Smooth muscle cell (in vitro differentiated cells): ENCODE measurements around the gene PHKB. TPM values are rescaled to one million over a fixed set of nuclear protein-coding genes. Genes with fewer than 3 reads are reported as not detected.

Experiments
- DNase-seq: peaks from one replicate; lab custom pipeline; 2025; ENCODE audit not compliant: unreplicated experiment; lab: John Stamatoyannopoulos, UW
- H2AFZ ChIP-seq: fragments of 200-600 bp; sonication (generic); 2 replicates; pipeline ENCODE4 v1.6.0; 2016; ENCODE audit warnings: antibody characterized with exemption, low read depth, mild to moderate bottlenecking
- H3F3A ChIP-seq: fragments of 200-600 bp; sonication (generic); 2 replicates; pipeline ENCODE4 v1.6.0; 2017; ENCODE audit warnings: antibody characterized with exemption, low read depth
- H3K27ac ChIP-seq: fragments of 200-600 bp; sonication (generic); 2 replicates; pipeline ENCODE4 v1.5.1; 2016; ENCODE audit warnings: low read depth, mild to moderate bottlenecking
- H3K27me3 ChIP-seq: fragments of 200-600 bp; sonication (generic); 2 replicates; pipeline ENCODE4 v1.6.1; 2016; ENCODE audit warnings: low read depth, mild to moderate bottlenecking
- H3K36me3 ChIP-seq: fragments of 200-600 bp; sonication (generic); 2 replicates; pipeline ENCODE4 v1.5.1; 2016; ENCODE audit warnings: low read depth
- H3K4me1 ChIP-seq: fragments of 200-600 bp; sonication (generic); 2 replicates; pipeline ENCODE4 v1.5.1; 2016; ENCODE audit warnings: low read depth
- H3K4me2 ChIP-seq: fragments of 200-600 bp; sonication (generic); 2 replicates; pipeline ENCODE4 v1.6.0; 2016; ENCODE audit warnings: mild to moderate bottlenecking
- H3K4me3 ChIP-seq: fragments of 200-600 bp; sonication (generic); 2 replicates; pipeline ENCODE4 v1.5.1; 2016; ENCODE audit warnings: mild to moderate bottlenecking
- H3K79me2 ChIP-seq: fragments of 200-600 bp; sonication (generic); 2 replicates; pipeline ENCODE4 v1.6.0; 2016; ENCODE audit warnings: low read depth, mild to moderate bottlenecking
- H3K9ac ChIP-seq: fragments of 200-600 bp; sonication (generic); 2 replicates; pipeline ENCODE4 v1.6.0; 2016; ENCODE audit warnings: low read depth
- H3K9me3 ChIP-seq: fragments of 200-600 bp; sonication (generic); replicated peaks from 2 replicates; pipeline ENCODE4 v1.5.1; 2016; ENCODE audit warnings: low read depth
- H4K20me1 ChIP-seq: fragments of 200-600 bp; sonication (generic); 2 replicates; pipeline ENCODE4 v1.6.0; 2016; ENCODE audit warnings: low read depth
- CTCF ChIP-seq: fragments of 200-600 bp; sonication (generic); IDR thresholded peaks from 2 replicates; pipeline ENCODE4 v1.5.1; 2017; ENCODE audit warnings: borderline replicate concordance, mild to moderate bottlenecking, antibody characterized with exemption; ENCODE audit not compliant: insufficient read depth, poor library complexity, severe bottlenecking
- WGBS: methylation state at CpG from one replicate; pipeline ENCODE4 v1.1.7; 2016; ENCODE audit warnings: low lambda C conversion rate; 5-methylcytosine and 5-hydroxymethylcytosine counted together
- polyA plus RNA-seq: library from polyadenylated mRNA; unstranded; fragments of >200 nt; fragmentation: Nextera tagmentation; extraction: Ambion mirVana; gene quantifications from 2 replicates; pipeline ENCODE4 v1.2.1, GENCODE V29; 2016
- total RNA-seq: library from RNA; depleted of rRNA; stranded (reverse); fragments of >200 nt; gene quantifications from 2 replicates; pipeline ENCODE4 v1.2.3, GENCODE V29; 2014

PHKB gene
- total and polyA plus RNA-seq, 2 experiments from 2014 or later, result 11.4 to 30.3 TPM

- Histone ChIP-seq H3K9ac (no peak overlapping the region), H3K79me2 (peaks cover 10% of the 10 kb centered on the region), H3K4me2 (no peak overlapping the region), H2AFZ (no peak overlapping the region), H3K4me3 (no peak overlapping the region), H3K4me1 (no peaks in the 10 kb centered on the region), H3K36me3 (peaks cover 15% of the 10 kb centered on the region), H3K27ac (no peak overlapping the region), H4K20me1 (no peaks in the 10 kb centered on the region), H3F3A (no peaks in the 10 kb centered on the region), H3K27me3 (no peaks in the 10 kb centered on the region), H3K9me3 (peaks cover 21% of the 10 kb centered on the region)
- TF ChIP-seq CTCF, result no peak
- DNase-seq, result no peak
- 88% methylated on average over 10 of the region's 10 CpGs for WGBS
These were observed 31.6 kb downstream of the PHKB start for GRCh38 chr16:47492428-47493377.

- Histone ChIP-seq H3K4me3 (no peak overlapping the region), H3K9me3 (peaks cover 15% of the 10 kb centered on the region), H3F3A (no peaks in the 10 kb centered on the region), H4K20me1 (no peaks in the 10 kb centered on the region), H3K79me2 (peaks cover 7% of the 10 kb centered on the region), H2AFZ (no peak overlapping the region), H3K36me3 (peaks cover 9% of the 10 kb centered on the region), H3K27ac (no peak overlapping the region), H3K4me1 (no peaks in the 10 kb centered on the region), H3K9ac (no peak overlapping the region), H3K27me3 (no peaks in the 10 kb centered on the region), H3K4me2 (no peak overlapping the region)
- no peak for TF ChIP-seq CTCF
- DNase-seq, result no peak
- 97% methylated on average over 9 of the region's 9 CpGs for WGBS
These were observed 32.5 kb downstream of the PHKB start for GRCh38 chr16:47493381-47494337.

- Histone ChIP-seq H3K36me3 (peaks cover 18% of the 10 kb centered on the region), H3F3A (no peaks in the 10 kb centered on the region)
These were observed 38.1 kb downstream of the PHKB start for GRCh38 chr16:47499080-47499699.

More at GRCh38 chr16:47499080-47499699, 38.1 kb downstream of the PHKB start:
- Histone ChIP-seq H4K20me1 (no peaks in the 10 kb centered on the region), H3K79me2 (peaks cover 7% of the 10 kb centered on the region), H3K9me3 (no peaks in the 10 kb centered on the region), H3K4me1 (no peaks in the 10 kb centered on the region), H3K4me3 (no peak overlapping the region), H3K27me3 (no peaks in the 10 kb centered on the region), H3K9ac (no peak overlapping the region), H3K4me2 (no peak overlapping the region), H2AFZ (no peak overlapping the region), H3K27ac (no peak overlapping the region)
- TF ChIP-seq CTCF, result no peak
- no peak for DNase-seq
- WGBS, result 88% methylated on average over 2 of the region's 2 CpGs
